D721Med (cell line): ENCODE results near the gene WSCD2.

Experiments used
- DNase-seq: peaks from one replicate; pipeline ENCODE4 v3.0.0; 2011; ENCODE audit warnings: low spot score; ENCODE audit not compliant: insufficient read length
- FAIRE-seq: peaks from 2 replicates; lab custom pipeline; 2011; peaks lifted over from hg19 to GRCh38; lab: Jason Lieb, UNC
- CTCF ChIP-seq: IDR thresholded peaks from 2 replicates; pipeline ENCODE4 v1.5.1; 2012; ENCODE audit warnings: mild to moderate bottlenecking, control low read depth; ENCODE audit not compliant: insufficient read depth; ENCODE audit errors: missing control alignments

The WSCD2 gene

GRCh38 chr12:108152170-108152538, 23.1 kb downstream of the WSCD2 start:
- DNase-seq: no peak
- no peak for FAIRE-seq
- no peak for TF ChIP-seq CTCF

- no peak for FAIRE-seq
- DNase-seq: no peak
- no peak for TF ChIP-seq CTCF
Measured at GRCh38 chr12:108156717-108157116, 27.6 kb downstream of the WSCD2 start.

- DNase-seq: no peak
- no peak for TF ChIP-seq CTCF
- no peak for FAIRE-seq
Measured at GRCh38 chr12:108157870-108158459, 28.9 kb downstream of the WSCD2 start.

- no peak for TF ChIP-seq CTCF
- FAIRE-seq (no peak), DNase-seq (no peak)
Measured at GRCh38 chr12:108162207-108162606, 33.1 kb downstream of the WSCD2 start.

GRCh38 chr12:108166505-108166904, 37.4 kb downstream of the WSCD2 start:
- no peak for FAIRE-seq
- no peak for TF ChIP-seq CTCF
- DNase-seq: no peak

- DNase-seq (no peak), FAIRE-seq (no peak)
- no peak for TF ChIP-seq CTCF
Measured at GRCh38 chr12:108167974-108168373, 38.9 kb downstream of the WSCD2 start.

GRCh38 chr12:108169708-108170107, 40.6 kb downstream of the WSCD2 start:
- DNase-seq: no peak
- TF ChIP-seq CTCF: no peak
- FAIRE-seq: no peak
